Endothelial cell (in vitro differentiated cells): ENCODE data around the gene CMSS1. TPM values are rescaled to one million over a fixed set of nuclear protein-coding genes. Genes with fewer than 3 reads are reported as not detected.

Experiments
- DNase-seq: peaks from one replicate; pipeline ENCODE4 v3.0.0; 2021; ENCODE audit warnings: low spot score
- H3K27ac Mint-ChIP-seq: one replicate; pipeline ENCODE4 v1.8.0; 2021; ENCODE audit warnings: mixed read lengths, inconsistent platforms; ENCODE audit not compliant: unreplicated experiment
- H3K27me3 Mint-ChIP-seq: one replicate; pipeline ENCODE4 v1.8.0; 2021; ENCODE audit warnings: mild to moderate bottlenecking, moderate library complexity, mixed read lengths, inconsistent platforms; ENCODE audit not compliant: unreplicated experiment
- H3K36me3 Mint-ChIP-seq: one replicate; pipeline ENCODE4 v1.8.0; 2021; ENCODE audit warnings: mild to moderate bottlenecking, low read depth, mixed read lengths, inconsistent platforms; ENCODE audit not compliant: unreplicated experiment
- H3K4me1 Mint-ChIP-seq: one replicate; pipeline ENCODE4 v1.8.0; 2021; ENCODE audit warnings: mild to moderate bottlenecking, mixed read lengths, inconsistent platforms; ENCODE audit not compliant: unreplicated experiment
- H3K4me3 Mint-ChIP-seq: one replicate; pipeline ENCODE4 v1.8.0; 2021; ENCODE audit warnings: mild to moderate bottlenecking, mixed read lengths, inconsistent platforms; ENCODE audit not compliant: unreplicated experiment
- H3K9me3 Mint-ChIP-seq: one replicate; pipeline ENCODE4 v1.8.0; 2021; ENCODE audit warnings: mixed read lengths, inconsistent platforms; ENCODE audit not compliant: unreplicated experiment
- CTCF ChIP-seq: fragments of 200-600 bp; sonication (generic); IDR thresholded peaks from one replicate; pipeline ENCODE4 v1.5.0; 2021; ENCODE audit warnings: antibody characterized with exemption; ENCODE audit not compliant: unreplicated experiment
- total RNA-seq: library from RNA; stranded (reverse); fragmentation: NEBNext Ultra II Directional; extraction: Animal tissue kit (Norgen Biotek cat#: 25700); gene quantifications from one replicate; pipeline ENCODE4 v1.2.1, GENCODE V29; 2021; ENCODE audit not compliant: unreplicated experiment

Gene CMSS1
- total RNA-seq, 1 donor from 2014 or later, result 25.8 TPM

GRCh38 chr3:99902091-99902490, 84.4 kb downstream of the CMSS1 start:
- no peaks in the 10 kb centered on the region for H3K36me3 Mint-ChIP-seq
- DNase-seq, result no peak
- H3K9me3 Mint-ChIP-seq, result no peaks in the 10 kb centered on the region
- H3K27ac Mint-ChIP-seq, result no peak overlapping the region
- no peaks in the 10 kb centered on the region for H3K4me1 Mint-ChIP-seq
- TF ChIP-seq CTCF, result no peak
- no peak overlapping the region for H3K4me3 Mint-ChIP-seq
- H3K27me3 Mint-ChIP-seq, result no peaks in the 10 kb centered on the region

GRCh38 chr3:99903869-99904268, 86.2 kb downstream of the CMSS1 start:
- Mint-ChIP-seq H3K4me3 (no peak overlapping the region), H3K9me3 (no peaks in the 10 kb centered on the region), H3K27me3 (no peaks in the 10 kb centered on the region), H3K27ac (no peak overlapping the region), H3K4me1 (no peaks in the 10 kb centered on the region), H3K36me3 (no peaks in the 10 kb centered on the region)
- DNase-seq, result no peak
- TF ChIP-seq CTCF, result no peak

GRCh38 chr3:99907959-99908544, 90.4 kb downstream of the CMSS1 start:
- TF ChIP-seq CTCF, result no peak
- Mint-ChIP-seq H3K27me3 (no peaks in the 10 kb centered on the region), H3K36me3 (no peaks in the 10 kb centered on the region), H3K9me3 (no peaks in the 10 kb centered on the region), H3K4me3 (no peak overlapping the region), H3K4me1 (no peaks in the 10 kb centered on the region), H3K27ac (no peak overlapping the region)
- no peak for DNase-seq

DNA sequence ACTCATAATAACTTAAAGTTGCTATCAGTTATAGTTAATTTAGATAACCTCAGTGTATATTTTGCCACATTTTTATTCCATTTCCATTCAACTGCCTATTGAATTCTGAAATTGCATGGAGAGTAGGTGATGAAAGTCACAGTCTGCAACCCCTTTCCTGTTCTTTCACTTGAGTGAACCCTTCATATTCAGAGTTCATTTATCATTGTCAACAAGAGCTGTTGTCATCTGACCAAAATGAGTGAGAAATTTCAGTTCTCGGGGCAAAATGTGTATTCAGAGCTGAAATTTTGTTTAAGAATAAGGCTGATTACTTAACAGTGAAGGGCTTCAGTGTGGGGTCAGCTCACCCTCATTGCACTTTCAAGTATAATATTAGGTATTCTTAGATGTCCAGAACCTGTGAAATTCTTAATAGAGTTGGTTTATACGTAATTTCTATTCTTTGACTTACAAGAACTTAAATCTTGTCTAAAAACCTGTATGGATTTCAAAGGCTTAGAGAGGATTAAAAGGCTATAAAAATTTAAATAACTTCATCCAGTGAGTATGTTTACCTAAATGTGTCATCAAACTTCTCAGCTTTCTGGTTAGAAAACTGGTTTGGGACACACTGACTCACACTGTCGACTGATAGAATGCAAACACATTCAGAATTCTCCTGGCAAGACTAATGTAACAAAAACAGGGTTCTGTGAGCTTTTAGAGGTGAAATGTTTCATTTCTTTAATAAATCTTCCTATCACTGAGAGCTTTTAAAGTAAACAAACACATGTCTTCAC, 92.2 kb downstream of the CMSS1 start:
- TF ChIP-seq CTCF, result no peak
- H3K36me3 Mint-ChIP-seq, result no peaks in the 10 kb centered on the region
- H3K4me1 Mint-ChIP-seq, result no peaks in the 10 kb centered on the region
- H3K4me3 Mint-ChIP-seq, result no peak overlapping the region
- no peaks in the 10 kb centered on the region for H3K27me3 Mint-ChIP-seq
- H3K27ac Mint-ChIP-seq, result no peak overlapping the region
- no peaks in the 10 kb centered on the region for H3K9me3 Mint-ChIP-seq
- DNase-seq, result no peak

DNA sequence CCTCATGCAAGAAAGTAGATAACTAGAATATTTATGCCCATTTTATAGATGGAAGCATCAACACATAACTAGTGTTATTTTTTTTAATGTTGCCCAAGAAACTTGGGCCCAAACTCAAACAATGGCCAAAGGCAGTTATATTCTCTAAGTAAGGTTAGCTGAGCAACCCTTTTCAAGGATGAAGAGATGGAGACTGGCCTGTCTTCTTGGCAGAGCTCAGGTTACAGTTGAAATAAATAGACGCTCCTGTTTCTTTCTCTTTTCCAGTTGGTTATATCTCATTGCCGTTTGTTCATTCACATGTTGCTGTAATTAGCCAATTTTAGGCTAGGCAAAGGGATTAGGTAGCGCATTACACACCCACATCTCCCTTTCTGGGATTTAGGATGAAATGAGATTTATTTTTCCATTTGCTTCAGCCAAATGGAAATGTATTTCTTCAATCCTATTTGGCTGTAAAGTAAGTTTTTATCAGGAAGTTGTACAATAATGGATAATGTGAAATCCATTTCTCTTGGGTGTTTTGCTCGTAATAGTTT, 93.2 kb downstream of the CMSS1 start:
- Mint-ChIP-seq H3K36me3 (no peaks in the 10 kb centered on the region), H3K4me3 (no peak overlapping the region), H3K9me3 (no peaks in the 10 kb centered on the region), H3K4me1 (no peaks in the 10 kb centered on the region), H3K27ac (no peak overlapping the region), H3K27me3 (no peaks in the 10 kb centered on the region)
- DNase-seq, result no peak
- no peak for TF ChIP-seq CTCF
